WTC11 (cell line): ENCODE measurements around the gene PFKFB3.

ENCODE experiments used
- CREB1 ChIP-seq: sonication (generic); formaldehyde crosslinking; IDR thresholded peaks from 2 replicates; pipeline ENCODE4 v1.8.0; 2023; ENCODE audit warnings: mild to moderate bottlenecking, missing genetic modification reagents
- CTCF ChIP-seq: fragments of 200-600 bp; IDR thresholded peaks from 2 replicates; pipeline ENCODE4 v1.8.0; 2022; ENCODE audit warnings: antibody characterized with exemption
- E2F1 ChIP-seq: sonication (generic); formaldehyde crosslinking; IDR thresholded peaks from 2 replicates; pipeline ENCODE4 v1.8.0; 2022; ENCODE audit warnings: mild to moderate bottlenecking, missing genetic modification reagents
- ELF4 ChIP-seq: sonication (generic); formaldehyde crosslinking; IDR thresholded peaks from 2 replicates; pipeline ENCODE4 v1.8.1; 2022; ENCODE audit warnings: low read depth, mild to moderate bottlenecking, moderate library complexity, missing genetic modification reagents
- HMGXB4 ChIP-seq: sonication (generic); formaldehyde crosslinking; IDR thresholded peaks from 2 replicates; pipeline ENCODE4 v1.8.1; 2023; ENCODE audit warnings: mild to moderate bottlenecking, moderate library complexity, missing genetic modification reagents
- JUN ChIP-seq: sonication (generic); formaldehyde crosslinking; IDR thresholded peaks from 2 replicates; pipeline ENCODE4 v1.8.0; 2023; ENCODE audit warnings: mild to moderate bottlenecking, missing genetic modification reagents
- MAX ChIP-seq: sonication (generic); formaldehyde crosslinking; IDR thresholded peaks from 2 replicates; pipeline ENCODE4 v1.8.0; 2022; ENCODE audit warnings: mild to moderate bottlenecking, missing genetic modification reagents
- NFATC4 ChIP-seq: fragments of 250-450 bp; sonication (Bioruptor Pico); IDR thresholded peaks from 2 replicates; pipeline ENCODE4 v1.9.0; 2021; ENCODE audit warnings: mild to moderate bottlenecking
- PRRX2 ChIP-seq: fragments of 250-450 bp; sonication (Bioruptor Pico); IDR thresholded peaks from 2 replicates; pipeline ENCODE4 v1.8.0; 2021; ENCODE audit warnings: mild to moderate bottlenecking
- SOX15 ChIP-seq: fragments of 250-450 bp; sonication (Bioruptor Pico); IDR thresholded peaks from 2 replicates; pipeline ENCODE4 v1.9.0; 2021; ENCODE audit warnings: mild to moderate bottlenecking
- SP1 ChIP-seq: sonication (generic); formaldehyde crosslinking; conservative IDR thresholded peaks from 2 replicates; pipeline ENCODE4 v1.8.1; 2022; ENCODE audit warnings: missing genetic modification reagents
- ZNF121 ChIP-seq: sonication (generic); formaldehyde crosslinking; IDR thresholded peaks from 2 replicates; pipeline ENCODE4 v1.8.0; 2023; ENCODE audit warnings: missing genetic modification reagents
- ZNF219 ChIP-seq: sonication (generic); formaldehyde crosslinking; IDR thresholded peaks from 2 replicates; pipeline ENCODE4 v1.8.0; 2023; ENCODE audit warnings: missing genetic modification reagents, mild to moderate bottlenecking, borderline replicate concordance

- no peak for TF ChIP-seq SOX15 (CRISPR knock-in tag)
- no peak for TF ChIP-seq NFATC4 (CRISPR knock-in tag)
- no peak for TF ChIP-seq CTCF
- TF ChIP-seq PRRX2 (CRISPR knock-in tag) = no peak
- no peak for TF ChIP-seq E2F1
- TF ChIP-seq ZNF121 = no peak
- TF ChIP-seq ELF4 (CRISPR knock-in tag) = no peak
- no peak for TF ChIP-seq SP1 (CRISPR knock-in tag)
- no peak for TF ChIP-seq MAX
- no peak for TF ChIP-seq HMGXB4 (CRISPR knock-in tag)
- TF ChIP-seq CREB1 (CRISPR knock-in tag) = no peak
- TF ChIP-seq JUN (CRISPR knock-in tag) = no peak
- TF ChIP-seq ZNF219 (CRISPR knock-in tag) = no peak
Observed at GRCh38 chr10:6226216-6226615, 23.5 kb downstream of the PFKFB3 start.
